Right lung (tissue), 5 donors: Measurements from ENCODE around the gene CRELD2. TPM values are rescaled to one million over a fixed set of nuclear protein-coding genes. Genes with fewer than 3 reads are reported as not detected.

Experiments used
- polyA plus RNA-seq, 5 donors: library from polyadenylated mRNA; unstranded; fragments of 120-200 nt; gene quantifications; one replicate each; pipeline versions ENCODE4 v1.2.1 to v1.2.3, GENCODE V29; 2013; ENCODE audit warnings: inconsistent platforms in 1 of 5, low replicate concordance in 1 of 5; ENCODE audit not compliant: insufficient read length in 5 of 5, insufficient read depth in 1 of 5

CRELD2 gene
- polyA plus RNA-seq, 5 donors = 25.4 to 47.1 (median 31.1) TPM

Other genes with a start within 250 kb of the CRELD2 start
- 10 to 100 TPM; 31.2 to 41.2 (median 35.3) TPM for gene BRD1, start 90.8 kb upstream of the CRELD2 start, polyA plus RNA-seq
- 10 to 100 TPM; 13.1 to 16.5 (median 16.4) TPM for gene ZBED4, start 64.8 kb upstream of the CRELD2 start, polyA plus RNA-seq
- 10 to 100 TPM; 17.9 to 35.1 (median 21.5) TPM for gene ALG12, start 196 bp upstream of the CRELD2 start, polyA plus RNA-seq
- 10 to 100 TPM; 23.1 to 45.0 (median 30.2) TPM for gene PIM3, start 42.1 kb downstream of the CRELD2 start, polyA plus RNA-seq
- gene IL17REL, start 94.1 kb downstream of the CRELD2 start, polyA plus RNA-seq = under 1 TPM in 3 of 5 donors, not detected in 2; 0.08 to 0.15 (median 0.09) TPM
- gene TTLL8, start 139.7 kb downstream of the CRELD2 start, polyA plus RNA-seq = not detected
- gene MLC1, start 166.8 kb downstream of the CRELD2 start, polyA plus RNA-seq = 1 to 10 TPM; 1.4 to 2.4 (median 2.0) TPM
- 1 to 10 TPM; 1.4 to 3.8 (median 2.1) TPM for gene MOV10L1, start 171.4 kb downstream of the CRELD2 start, polyA plus RNA-seq